SIG-M5 treated with dmso at 0.1 percent for 504 hours (cell line): Measurements from ENCODE around the gene TRIM31.
"Not testable (repeated sequence)": the region's sequence is repeated elsewhere in the genome, so short reads cannot be mapped to it uniquely, and the experiment has no call there.

Experiments used
- DNase-seq: peaks from one replicate; lab custom pipeline; 2025; ENCODE audit not compliant: unreplicated experiment; lab: John Stamatoyannopoulos, UW

TRIM31 gene

GRCh38 chr6:30149858-30150550 lies 37.1 kb upstream of the TRIM31 start:
- no peak for DNase-seq

- DNase-seq: no peak
These were observed 36.3 kb upstream of the TRIM31 start for GRCh38 chr6:30149234-30149633.

DNA sequence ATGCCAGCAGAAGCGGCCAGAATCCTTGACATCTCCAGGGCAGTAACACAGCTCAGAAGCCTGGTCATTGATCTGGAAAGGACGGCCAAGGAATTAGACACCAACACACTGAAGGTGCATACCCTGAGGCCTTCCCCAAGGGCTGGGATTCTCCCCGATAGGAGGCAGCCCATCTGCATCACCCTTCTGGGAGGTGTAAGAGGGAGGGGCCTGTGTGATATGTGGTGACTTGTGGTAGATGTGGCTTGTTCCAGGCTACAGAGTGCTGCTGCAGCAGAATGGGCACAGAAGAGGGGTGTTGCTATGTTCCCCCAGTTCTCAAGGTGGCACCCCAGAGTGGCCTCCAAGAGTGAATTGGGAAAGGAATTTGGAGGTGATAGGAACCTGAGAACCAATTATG lies 34.2 kb upstream of the TRIM31 start:
- DNase-seq: no peak

GRCh38 chr6:30145818-30146217 lies 32.9 kb upstream of the TRIM31 start:
- no peak for DNase-seq

DNA sequence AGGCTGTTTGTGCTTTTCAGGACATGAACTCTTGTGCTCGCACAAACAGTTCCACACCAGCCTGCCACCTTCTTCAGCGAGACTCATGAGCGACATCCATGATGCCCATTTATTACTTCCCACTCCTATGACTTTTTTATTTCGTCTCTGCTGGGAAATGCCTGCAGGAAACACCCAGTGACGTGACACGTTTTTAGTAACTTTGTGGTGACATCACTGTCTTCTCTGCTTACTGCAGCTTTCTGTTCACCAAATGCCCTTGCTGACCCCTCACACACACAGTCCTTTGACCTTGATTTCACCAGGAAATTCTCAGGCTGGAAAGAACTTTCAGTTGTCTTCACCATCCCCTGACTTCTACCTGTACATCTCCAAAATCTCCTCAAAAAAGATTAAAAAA lies 31.9 kb upstream of the TRIM31 start:
- DNase-seq: no peak

GRCh38 chr6:30143780-30144179 lies 30.9 kb upstream of the TRIM31 start:
- no peak for DNase-seq

- no peak for DNase-seq
These were observed 29.8 kb upstream of the TRIM31 start for GRCh38 chr6:30142665-30143064.

DNA sequence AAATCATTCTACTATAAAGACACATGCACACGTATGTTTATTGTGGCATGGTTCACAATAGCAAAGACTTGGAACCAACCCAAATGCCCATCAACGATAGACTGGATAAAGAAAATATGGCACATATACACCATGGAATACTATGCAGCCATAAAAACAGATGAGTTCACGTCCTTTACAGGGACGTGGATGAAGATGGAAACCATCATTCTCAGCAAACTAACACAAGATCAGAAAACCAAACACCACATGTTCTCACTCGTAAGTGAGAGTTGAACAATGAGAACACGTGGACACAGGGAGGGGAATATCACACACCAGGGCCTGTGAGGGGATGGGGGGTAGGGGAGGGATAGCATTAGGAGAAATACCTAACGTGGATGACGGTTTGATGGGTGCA lies 27.4 kb upstream of the TRIM31 start:
- DNase-seq: not testable (repeated sequence)

- no peak for DNase-seq
These were observed 23.8 kb upstream of the TRIM31 start for GRCh38 chr6:30136570-30137286.

DNA sequence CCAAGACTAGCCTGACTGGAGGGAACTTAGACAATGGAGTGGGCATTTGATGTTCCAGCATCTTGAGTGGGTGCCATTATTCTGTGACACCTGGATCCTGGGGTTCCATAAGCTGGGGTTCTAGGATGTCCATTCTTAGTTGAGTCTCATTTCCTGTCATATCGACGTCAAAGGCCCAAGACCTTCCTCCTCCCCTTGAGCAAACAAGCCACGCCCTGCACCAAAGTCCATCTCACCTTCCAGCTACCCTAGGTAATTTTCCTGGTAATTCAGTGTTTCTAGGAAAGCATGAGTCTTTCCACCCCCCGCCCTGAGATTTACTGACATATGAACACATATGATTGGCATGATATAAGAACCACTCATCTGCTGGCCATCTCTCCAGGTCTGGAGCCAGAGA lies 22.9 kb upstream of the TRIM31 start, which contains the start of gene TRIM40:
Gene TRIM40 (plus strand): TSS at position 384 of the 400 bp plus-strand sequence. CDS start 897 bp downstream, outside the sequence.
- no peak for DNase-seq

DNA sequence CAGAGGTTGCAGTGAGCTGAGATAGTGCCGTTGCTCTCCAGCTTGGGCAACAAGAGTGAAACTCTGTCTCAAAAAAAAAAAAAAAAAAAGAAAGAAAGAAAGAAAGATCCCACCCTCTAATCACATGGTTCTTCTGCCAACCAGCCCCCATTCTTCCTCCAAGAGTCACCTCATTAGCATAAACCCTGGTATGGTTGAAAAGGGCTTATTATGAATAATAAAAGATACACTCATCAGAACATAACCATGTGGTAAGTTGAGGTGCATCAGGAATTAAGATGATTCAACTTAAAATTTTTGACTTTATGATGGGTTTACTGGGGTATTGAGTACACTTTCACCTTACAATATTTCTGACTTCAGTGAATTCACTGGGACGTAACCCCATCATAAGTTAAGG lies 22.3 kb upstream of the TRIM31 start:
- DNase-seq: no peak

- no peak for DNase-seq
These were observed 19.1 kb upstream of the TRIM31 start for GRCh38 chr6:30131947-30132497.

DNA sequence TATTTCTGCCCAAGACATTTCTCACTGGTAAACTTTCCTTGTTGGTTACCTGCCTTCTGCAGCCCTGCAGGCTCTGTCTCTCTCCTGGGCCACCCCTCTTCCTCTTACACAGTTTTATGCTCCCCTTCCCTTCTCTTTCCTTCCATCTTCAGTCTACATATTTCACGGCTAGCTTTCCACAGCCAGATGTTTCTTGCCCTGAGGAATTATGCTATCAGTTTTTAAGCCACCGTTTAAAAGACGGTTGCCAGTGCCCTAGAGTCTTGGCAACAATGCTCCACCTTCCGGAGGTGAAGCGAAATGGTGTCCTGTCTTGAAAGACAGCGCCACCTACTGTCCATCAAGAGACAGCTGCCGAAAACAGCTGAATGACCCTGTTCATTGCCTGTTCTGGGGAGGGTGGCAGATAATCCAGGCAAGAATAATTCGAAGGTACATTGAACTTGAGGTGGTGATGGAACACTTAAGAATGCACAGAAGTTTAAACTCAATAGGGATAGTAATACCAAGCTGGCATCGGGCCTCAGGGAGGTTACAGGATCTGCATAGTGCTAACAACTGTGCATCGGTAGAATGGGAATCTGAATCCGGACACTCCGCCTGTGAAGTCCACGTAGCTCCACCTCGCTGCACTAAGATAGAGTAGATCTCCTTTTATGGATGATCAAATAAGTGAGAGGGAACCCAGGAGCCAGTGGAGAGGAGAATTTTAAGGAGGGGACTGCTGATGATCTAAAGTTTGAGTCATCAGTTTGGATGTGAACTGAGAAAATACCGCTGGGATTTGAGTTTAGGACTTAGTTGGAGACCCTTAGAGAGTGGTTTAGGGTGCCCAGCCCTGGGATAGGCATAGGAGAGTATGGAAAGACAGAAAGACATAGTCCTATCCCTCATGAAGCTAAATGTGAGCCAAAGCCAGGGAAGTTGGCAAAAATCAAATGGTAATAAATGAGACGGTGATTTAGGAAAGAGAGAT lies 18.3 kb upstream of the TRIM31 start:
- peak; percentile 73 for DNase-seq

DNA sequence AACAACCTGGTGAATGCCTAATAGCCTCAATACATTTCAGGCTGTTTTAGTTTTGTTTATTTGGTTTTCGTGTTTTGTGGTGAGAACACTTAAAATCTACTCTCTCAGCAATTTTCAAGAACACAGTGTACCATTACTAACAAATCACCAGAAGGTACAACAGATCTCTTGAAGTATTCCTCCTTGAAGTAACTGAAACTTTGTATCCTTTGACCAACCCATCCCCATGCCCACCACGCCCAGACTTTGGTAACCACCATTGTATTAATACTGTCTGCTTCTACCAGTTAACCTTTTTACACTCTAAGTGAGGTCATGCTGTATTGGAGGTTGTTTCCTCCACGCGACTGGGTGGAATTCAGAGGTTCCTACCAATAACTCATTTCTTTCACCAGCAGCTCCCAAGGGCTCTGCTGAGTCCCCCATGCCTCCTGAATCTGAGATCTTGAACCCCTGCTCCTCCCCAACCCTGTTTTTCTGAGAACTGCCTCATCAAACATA lies 17.3 kb upstream of the TRIM31 start:
- DNase-seq: no peak

- DNase-seq: no peak
These were observed 16.6 kb upstream of the TRIM31 start for GRCh38 chr6:30129265-30130178.

GRCh38 chr6:30127238-30128093 lies 14.6 kb upstream of the TRIM31 start:
- DNase-seq: no peak

- no peak for DNase-seq
These were observed 9.6 kb upstream of the TRIM31 start for GRCh38 chr6:30122515-30122914.

DNA sequence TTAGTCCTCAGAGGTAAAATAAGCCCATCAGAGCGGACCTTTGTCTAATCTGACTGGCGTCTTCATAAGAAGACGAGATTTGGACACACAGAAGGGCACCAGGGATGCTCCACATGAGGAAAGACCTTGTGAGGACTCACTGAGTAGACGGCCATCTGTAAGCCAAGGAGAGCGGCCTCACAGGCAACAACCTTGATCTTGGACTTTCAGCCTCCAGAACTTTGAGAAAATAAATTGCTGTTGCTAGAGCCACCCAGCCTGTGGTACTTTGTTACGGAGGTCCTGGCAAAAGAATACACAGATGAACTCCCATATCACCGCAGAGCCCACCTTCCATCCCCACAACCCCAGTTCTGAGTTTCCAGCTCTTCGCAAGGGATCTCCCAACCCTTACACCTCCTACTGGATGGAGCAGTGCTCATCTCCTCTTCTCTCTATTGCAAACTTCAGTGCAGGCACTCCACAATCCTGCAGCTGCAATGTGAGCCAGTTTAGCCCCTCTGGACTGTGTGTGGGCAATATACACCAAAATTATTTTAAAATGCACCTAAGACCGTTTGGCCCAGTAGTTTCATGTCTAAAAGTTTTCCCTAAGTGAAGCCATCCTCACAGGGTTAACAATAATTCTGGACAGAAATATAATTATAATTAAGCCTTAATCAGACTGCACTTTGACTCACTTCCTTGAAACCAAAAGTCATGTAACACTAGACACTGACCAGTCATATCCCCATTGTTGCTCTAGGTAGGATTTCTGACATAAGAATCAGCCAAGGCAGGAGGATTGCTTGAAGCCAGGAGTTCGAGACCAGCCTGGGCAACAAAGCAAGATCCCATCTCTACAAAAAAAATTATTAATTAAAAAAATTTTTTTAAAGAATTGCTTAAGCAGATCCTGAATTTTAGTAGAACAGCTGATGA lies 8.8 kb upstream of the TRIM31 start:
- no peak for DNase-seq
